HEK293T (cell line): ENCODE data around the gene GPC4.

ENCODE experiments used
- CTBP1 ChIP-seq: fragments of 450-650 bp; IDR thresholded peaks from 2 replicates; pipeline ENCODE4 v1.6.1; 2016; ENCODE audit warnings: borderline replicate concordance
- FOXA1 ChIP-seq: fragments of 450-650 bp; IDR thresholded peaks from 2 replicates; pipeline ENCODE4 v1.6.1; 2016; ENCODE audit warnings: mild to moderate bottlenecking
- FOXK2 ChIP-seq: fragments of 450-650 bp; IDR thresholded peaks from 2 replicates; pipeline ENCODE4 v1.6.1; 2016; ENCODE audit warnings: mild to moderate bottlenecking
- LEF1 ChIP-seq: fragments of 450-650 bp; IDR thresholded peaks from 2 replicates; pipeline ENCODE4 v1.6.1; 2017; ENCODE audit warnings: mild to moderate bottlenecking, borderline replicate concordance
- ZNF384 ChIP-seq: fragments of 450-650 bp; IDR thresholded peaks from 2 replicates; pipeline ENCODE4 v1.6.1; 2016

- TF ChIP-seq FOXA1 (no peak), LEF1 (no peak), ZNF384 (no peak), CTBP1 (no peak), FOXK2 (no peak)
Observed at GRCh38 chrX:133335027-133335426, 80.3 kb downstream of the GPC4 start.
